SKM-1 (cell line): ENCODE results near the gene PHF20.
A peak's percentile ranks its signal among the peaks of the same experiment; 100 is the strongest.
"Not testable (repeated sequence)": the region's sequence is repeated elsewhere in the genome, so short reads cannot be mapped to it uniquely, and the experiment has no call there.

Experiments
- DNase-seq: peaks from one replicate; lab custom pipeline; 2025; ENCODE audit not compliant: unreplicated experiment; lab: John Stamatoyannopoulos, UW

PHF20 gene

GRCh38 chr20:35968930-35969329, 197.1 kb downstream of the PHF20 start:
- DNase-seq = no peak

DNA sequence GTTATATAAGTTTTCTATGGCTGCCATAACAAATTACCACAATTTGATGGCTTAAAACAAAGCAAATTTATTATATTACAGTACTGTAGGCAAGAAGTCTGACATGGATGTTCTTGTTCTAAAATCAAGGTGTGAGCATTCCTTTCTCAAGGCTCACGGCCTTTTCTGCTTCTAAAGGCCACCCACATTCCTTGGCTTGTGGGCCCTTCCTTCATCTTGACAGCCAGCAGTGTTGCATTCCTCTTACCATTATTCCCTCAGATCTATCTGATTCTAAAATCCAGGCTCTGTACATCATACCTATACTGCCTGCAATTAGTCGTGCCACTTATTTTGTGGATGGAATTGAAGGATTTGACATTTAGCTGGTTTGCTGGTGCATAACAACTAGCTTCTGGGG, 200.2 kb downstream of the PHF20 start:
- DNase-seq = no peak

DNA sequence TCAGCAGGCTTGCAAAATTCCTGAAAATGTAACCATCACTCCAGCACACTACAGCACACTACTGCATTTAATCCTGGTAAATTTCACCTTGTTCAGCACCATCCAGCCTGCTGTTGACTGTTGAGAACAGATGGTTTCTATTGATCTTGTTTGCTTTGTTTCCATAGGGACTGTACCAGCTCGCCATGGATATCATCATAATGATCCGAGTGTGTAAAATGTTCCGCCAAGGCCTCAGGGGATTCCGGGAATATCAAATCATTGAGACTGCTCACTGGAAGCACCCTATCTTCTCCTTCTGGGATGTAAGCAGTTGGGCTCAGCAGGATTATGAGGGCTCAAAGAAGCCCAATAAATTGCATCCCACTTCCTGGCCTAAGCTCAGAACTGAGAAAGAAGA, 200.6 kb downstream of the PHF20 start:
- DNase-seq = no peak

DNA sequence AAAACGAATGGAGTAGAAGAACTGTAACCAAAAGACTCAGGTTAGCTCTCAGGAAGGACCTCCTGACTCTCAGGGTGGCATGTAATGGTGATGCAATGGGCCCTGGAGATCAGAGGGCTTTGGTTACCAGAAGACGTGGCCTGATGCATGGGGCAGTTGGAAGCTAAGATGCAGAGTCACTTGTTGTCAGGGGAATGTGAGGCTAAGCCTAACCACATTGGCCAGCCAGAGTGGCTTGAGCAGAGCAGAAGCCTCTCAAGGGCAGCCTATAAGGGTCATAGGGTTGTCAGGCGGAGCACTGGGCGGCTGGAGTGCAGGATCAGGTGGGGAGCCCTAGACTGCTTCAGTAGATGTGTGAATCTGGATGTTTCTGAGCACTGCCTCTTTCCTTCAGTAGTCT, 202.4 kb downstream of the PHF20 start:
- DNase-seq = no peak

DNA sequence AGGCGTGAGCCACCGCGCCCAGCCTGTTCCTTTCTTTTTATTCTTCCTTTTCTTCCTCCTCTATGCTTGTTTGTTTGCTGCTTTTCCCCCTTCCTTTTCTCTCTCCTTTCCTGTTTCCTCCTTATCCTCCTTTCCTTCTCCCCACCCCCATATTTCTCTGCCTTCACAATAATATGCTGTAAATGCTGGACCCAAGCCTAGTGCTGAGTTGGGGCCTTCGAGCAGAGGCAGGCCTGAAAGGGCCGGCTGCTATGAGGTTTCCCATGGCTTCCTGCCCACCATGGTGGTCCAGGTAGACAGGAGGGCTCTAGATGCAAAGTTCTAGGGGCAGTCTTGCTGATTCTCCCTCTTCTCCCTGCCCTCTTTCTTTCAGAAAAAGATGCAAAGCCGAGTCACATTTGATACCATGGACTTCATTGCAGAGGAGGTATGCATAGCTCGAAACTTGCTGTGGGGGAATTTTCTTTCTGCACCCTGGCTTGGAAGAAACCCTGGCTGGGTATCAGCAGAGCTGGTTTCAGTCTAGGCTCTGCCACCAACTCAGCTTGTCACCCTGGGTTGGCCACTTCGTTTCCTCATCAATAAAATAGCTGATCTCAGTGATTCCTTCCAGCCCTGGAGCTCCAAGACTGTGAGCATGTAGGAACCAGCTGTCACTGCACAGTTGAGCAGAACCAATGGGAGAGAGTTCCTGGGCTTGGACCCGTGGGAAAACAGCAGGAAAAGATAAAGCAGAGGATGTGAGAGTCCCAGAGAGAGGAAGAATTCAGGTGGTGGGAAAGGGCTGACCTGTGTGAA, 204.0 kb downstream of the PHF20 start:
- DNase-seq = no peak

- no peak for DNase-seq
Observed at GRCh38 chr20:35978041-35978513, 206.3 kb downstream of the PHF20 start.

GRCh38 chr20:35979544-35979943, 207.7 kb downstream of the PHF20 start:
- no peak for DNase-seq

GRCh38 chr20:35981969-35982368, 210.2 kb downstream of the PHF20 start:
- peak; percentile 12 for DNase-seq

DNA sequence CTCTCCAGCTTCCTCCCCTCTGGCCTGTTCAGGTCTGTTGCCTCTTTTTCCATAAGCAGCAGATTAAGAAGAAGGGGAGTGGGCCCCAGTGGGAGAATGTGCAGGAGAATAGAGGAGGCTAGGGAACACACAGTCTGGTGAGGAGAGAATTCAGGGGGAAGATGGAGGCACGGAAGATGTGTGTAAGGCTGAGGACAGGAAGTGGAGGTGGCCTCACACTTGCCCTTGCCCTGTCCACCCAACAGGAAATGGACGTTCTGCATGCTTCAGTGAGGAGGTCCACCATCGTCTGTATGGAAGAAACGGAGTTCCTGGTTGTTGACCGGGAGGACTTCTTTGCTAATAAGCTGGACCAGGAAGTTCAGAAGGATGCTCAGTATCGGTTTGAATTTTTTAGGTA, 212.6 kb downstream of the PHF20 start:
- no peak for DNase-seq

- DNase-seq = no peak
Observed at GRCh38 chr20:35985806-35986205, 214.0 kb downstream of the PHF20 start.

DNA sequence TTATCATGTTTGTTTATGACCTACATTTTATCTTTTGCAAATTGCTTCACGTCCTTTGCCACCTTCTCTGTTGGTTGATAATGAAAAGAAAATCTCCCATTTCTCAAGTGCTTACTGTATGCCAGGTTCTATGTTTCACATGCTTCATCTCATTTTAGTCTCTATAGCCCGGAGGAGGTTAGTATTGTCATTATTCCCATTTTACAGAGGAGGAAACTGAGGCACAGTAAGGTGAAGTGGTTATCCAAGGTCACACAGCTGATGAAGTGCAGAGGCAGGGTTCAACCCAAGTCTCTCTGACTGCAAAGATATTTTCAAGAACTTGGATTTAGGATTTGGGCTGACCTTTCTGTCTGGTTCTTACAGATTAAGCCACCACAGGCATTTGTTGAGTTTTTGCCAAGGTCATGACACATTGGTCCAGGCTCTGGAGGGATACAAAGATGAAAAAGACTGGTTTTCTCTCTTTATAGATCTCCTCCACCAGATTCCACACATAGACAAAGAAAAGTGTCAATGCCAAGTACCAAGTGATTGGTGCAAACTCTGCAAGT, 217.2 kb downstream of the PHF20 start:
- DNase-seq = no peak

GRCh38 chr20:35991142-35991771, 219.4 kb downstream of the PHF20 start:
- DNase-seq = peak; percentile 25

- peak; percentile 66 for DNase-seq
Observed at GRCh38 chr20:35992713-35993335, 221.0 kb downstream of the PHF20 start.

DNA sequence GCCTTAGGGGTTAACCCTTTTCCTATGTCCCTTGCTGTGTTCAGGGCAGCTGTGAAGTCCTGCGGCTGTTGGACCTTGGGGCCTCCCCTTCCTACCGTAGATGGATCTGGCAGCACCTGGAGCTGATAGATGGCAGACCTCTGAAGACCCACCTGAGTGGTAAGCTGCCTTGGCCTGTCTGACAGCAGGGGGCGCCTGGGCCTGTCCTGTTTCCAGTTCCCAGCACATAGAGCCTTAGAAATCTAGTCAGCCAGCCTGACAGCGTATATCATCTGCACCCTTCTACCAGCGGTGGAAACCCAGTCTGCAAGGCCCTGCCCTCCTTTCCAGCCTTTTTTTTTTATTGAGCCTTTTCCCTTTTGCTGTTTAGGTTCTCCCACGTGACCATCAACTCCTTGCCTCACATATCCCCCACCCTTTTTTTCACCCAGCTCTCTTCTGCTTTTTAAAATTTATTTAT, 223.2 kb downstream of the PHF20 start:
- peak; percentile 44 for DNase-seq

DNA sequence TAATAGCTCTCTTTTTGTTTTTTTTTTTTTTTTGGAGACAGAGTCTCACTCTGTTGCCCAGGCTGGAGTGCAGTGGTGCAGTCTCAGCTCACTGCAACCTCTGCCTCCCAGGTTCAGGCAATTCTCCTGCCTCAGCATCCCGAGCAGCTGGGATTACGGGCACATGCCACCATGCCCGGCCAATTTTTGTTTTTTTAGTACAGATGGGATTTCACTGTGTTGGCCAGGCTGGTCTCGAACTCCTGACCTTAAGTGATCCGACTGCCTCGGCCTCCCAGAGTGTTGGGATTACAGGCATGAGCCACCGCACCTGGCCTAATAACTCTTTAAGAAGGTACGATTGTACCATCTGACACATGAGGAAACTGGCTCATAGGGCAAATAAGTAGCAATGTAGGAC, 224.7 kb downstream of the PHF20 start:
- DNase-seq = not testable (repeated sequence)
